Right lobe of liver (tissue), 6 donors: Measurements from ENCODE around the gene BOD1. TPM values are rescaled to one million over a fixed set of nuclear protein-coding genes. Genes with fewer than 3 reads are reported as not detected.
A peak's percentile ranks its signal among the peaks of the same experiment; 100 is the strongest.

Experiments used
- ATAC-seq, 4 donors: fragments of 200-7000 bp; cut with Tn5 transposase; one replicate each; pipeline ENCODE4 v1.9.1; 2020; ENCODE audit warnings: mild to moderate bottlenecking in 4 of 4, moderate library complexity in 4 of 4
- DNase-seq, 3 donors: peaks; one replicate each; pipeline ENCODE4 v3.0.0-alpha.2; 2020
- H3K27ac ChIP-seq, 3 donors: fragments of 200-600 bp; one replicate each; pipeline ENCODE4 v1.8.0; 2022
- H3K27me3 ChIP-seq, 2 donors: fragments of 200-600 bp; one replicate each; pipeline ENCODE4 v1.8.0; 2022
- H3K36me3 ChIP-seq, 4 donors: fragments of 200-600 bp; sonication (generic) in 1 of 4; one replicate each; pipeline versions ENCODE4 v1.5.1 to v1.8.0; 2017 to 2022; ENCODE audit warnings: control low read depth in 1 of 4
- H3K4me1 ChIP-seq, 4 donors: fragments of 200-600 bp; sonication (generic) in 1 of 4; one replicate each; pipeline versions ENCODE4 v1.5.1 to v1.8.0; 2017 to 2022; ENCODE audit warnings: control low read depth in 1 of 4
- H3K4me3 ChIP-seq, 3 donors: fragments of 200-600 bp; one replicate each; pipeline ENCODE4 v1.8.0; 2022
- H3K9me3 ChIP-seq, 4 donors: fragments of 200-600 bp; sonication (generic) in 1 of 4; one replicate each; pipeline versions ENCODE4 v1.5.1 to v1.8.0; 2017 to 2022; ENCODE audit warnings: control low read depth in 1 of 4
- POLR2A ChIP-seq: fragments of 450-650 bp; IDR thresholded peaks from one replicate; pipeline ENCODE4 v1.6.1; 2017; ENCODE audit warnings: antibody characterized with exemption, mild to moderate bottlenecking
- WGBS: methylation state at CpG from one replicate; pipeline ENCODE4 v1.1.6; 2018; ENCODE audit warnings: low coverage, low lambda C conversion rate; ENCODE audit not compliant: insufficient coverage; ENCODE audit errors: missing lambda C conversion rate; 5-methylcytosine and 5-hydroxymethylcytosine counted together
- intact Hi-C, 2 donors: fragments of 100-400 bp; cut with DNase I; formaldehyde crosslinking; loops; one replicate each; pipeline versions ENCODE4 v1.11.2 to v1.14.1; 2022
- total RNA-seq, 6 experiments: library from RNA; depleted of rRNA in 2 of 6; stranded (reverse); fragments of >200 nt in 2 of 6; fragmentation: NEBNext Ultra II Directional in 3 of 6; extraction: Animal tissue kit (Norgen Biotek cat#: 25700) in 3 of 6; gene quantifications; one replicate each; pipeline versions ENCODE4 v1.1.0 to v1.2.4, GENCODE V29; 2016 to 2023
- TF ChIP-seq, protein P1 (sequence below), 4 donors: fragments of 200-600 bp in 3 of 4; fragments of 450-650 bp in 1 of 4; IDR thresholded peaks; one replicate each; pipeline versions ENCODE4 v1.5.1 to v1.8.0; 2016 to 2022; ENCODE audit warnings: antibody characterized with exemption in 4 of 4, mild to moderate bottlenecking in 2 of 4
- donor health status: DM: no; HTN: yes; CAD: no.
- donor health status: DM: no; HTN: no; CAD: no.
- donor health status: DM: no; HTN: no; CAD: no.
- donor health status: DM: no; HTN: yes; CAD: no.
- donor health status: DM: no; HTN: yes; CAD: no.

The BOD1 gene
- total RNA-seq, 6 experiments from 2014 or later = 15.3 to 24.3 (median 19.2) TPM

DNA sequence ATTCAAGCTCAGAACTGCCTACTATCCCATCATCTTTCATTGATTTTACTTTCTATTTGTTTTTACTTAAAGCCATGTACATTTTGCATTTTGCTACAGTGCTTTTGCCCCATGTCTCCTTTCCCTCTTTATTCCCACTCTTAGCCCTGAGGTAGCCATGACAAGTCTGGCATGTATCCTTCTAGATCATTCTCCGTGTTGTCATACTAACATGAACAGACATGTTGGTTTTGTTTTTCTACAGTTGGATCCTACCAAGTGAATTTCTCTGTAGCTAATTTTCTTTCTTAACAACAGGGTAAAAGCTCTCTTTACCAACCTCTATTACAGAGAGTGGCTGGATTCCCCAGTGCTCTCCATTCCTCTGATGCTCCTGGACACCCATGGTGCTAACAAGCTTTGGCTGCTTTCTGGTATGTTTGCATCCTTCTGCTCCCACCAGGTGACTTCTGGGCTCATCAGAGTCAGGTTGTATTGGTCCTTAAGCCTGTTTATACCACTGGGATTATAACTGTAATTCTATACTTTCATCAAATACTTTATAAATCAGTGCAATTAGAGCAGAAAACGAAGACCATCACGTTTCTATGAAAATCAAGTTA is 38.8 kb upstream of the BOD1 start:
- TF ChIP-seq, protein P1, sequence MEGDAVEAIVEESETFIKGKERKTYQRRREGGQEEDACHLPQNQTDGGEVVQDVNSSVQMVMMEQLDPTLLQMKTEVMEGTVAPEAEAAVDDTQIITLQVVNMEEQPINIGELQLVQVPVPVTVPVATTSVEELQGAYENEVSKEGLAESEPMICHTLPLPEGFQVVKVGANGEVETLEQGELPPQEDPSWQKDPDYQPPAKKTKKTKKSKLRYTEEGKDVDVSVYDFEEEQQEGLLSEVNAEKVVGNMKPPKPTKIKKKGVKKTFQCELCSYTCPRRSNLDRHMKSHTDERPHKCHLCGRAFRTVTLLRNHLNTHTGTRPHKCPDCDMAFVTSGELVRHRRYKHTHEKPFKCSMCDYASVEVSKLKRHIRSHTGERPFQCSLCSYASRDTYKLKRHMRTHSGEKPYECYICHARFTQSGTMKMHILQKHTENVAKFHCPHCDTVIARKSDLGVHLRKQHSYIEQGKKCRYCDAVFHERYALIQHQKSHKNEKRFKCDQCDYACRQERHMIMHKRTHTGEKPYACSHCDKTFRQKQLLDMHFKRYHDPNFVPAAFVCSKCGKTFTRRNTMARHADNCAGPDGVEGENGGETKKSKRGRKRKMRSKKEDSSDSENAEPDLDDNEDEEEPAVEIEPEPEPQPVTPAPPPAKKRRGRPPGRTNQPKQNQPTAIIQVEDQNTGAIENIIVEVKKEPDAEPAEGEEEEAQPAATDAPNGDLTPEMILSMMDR (IDR thresholded peaks at IDR 0.05) = no peak
- no peak for TF ChIP-seq POLR2A
- WGBS = 81% methylated on average over 2 of the region's 3 CpGs
- no peaks in the 10 kb centered on the region for H3K9me3 ChIP-seq
- H3K4me1 ChIP-seq = peaks cover 0 to 14% (median 7%) of the 10 kb centered on the region in 4 donors
- ATAC-seq = no peak
- no peak overlapping the region for H3K4me3 ChIP-seq
- H3K36me3 ChIP-seq = no peaks in the 10 kb centered on the region
- H3K27ac ChIP-seq = no peak overlapping the region
- H3K27me3 ChIP-seq = no peaks in the 10 kb centered on the region
- intact Hi-C loops = no loop called here
- DNase-seq = no peak

DNA sequence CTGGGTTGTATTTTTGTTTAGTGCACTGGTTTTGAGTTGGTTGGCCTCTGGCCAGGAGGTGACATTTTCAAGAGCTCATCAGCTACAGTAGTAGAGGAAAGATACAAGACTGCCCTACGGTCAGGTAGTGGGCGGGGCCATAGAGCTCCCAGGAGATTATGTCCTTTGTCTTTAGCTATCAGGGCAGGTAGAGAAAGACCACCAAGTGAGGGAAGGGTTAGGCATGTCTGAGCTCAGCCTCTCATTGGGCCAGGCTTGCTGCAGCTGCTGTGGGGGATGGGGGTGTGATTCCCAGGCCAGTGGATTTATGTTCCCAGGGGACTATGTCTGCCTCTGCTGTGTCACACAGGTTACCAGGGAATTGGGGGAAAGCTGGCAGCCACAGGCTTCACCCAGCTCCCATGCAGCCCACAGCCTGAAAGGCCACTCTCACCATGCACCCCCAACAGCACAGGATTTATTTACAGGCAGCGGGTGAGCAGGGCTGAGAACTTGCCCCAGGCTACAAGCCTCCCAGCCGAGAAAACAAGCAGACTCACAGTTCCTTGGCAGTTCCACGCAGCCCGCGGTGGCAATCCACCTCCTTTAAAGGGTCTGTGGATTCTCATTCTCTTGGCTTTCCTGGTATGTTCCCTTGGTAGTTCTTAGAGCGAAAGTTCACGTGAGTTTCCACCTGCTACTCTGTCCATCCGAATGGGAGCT is 37.5 kb upstream of the BOD1 start:
- ATAC-seq (no peak), DNase-seq (no peak)
- Histone ChIP-seq H3K27ac (no peak overlapping the region), H3K36me3 (no peaks in the 10 kb centered on the region), H3K9me3 (no peaks in the 10 kb centered on the region), H3K4me3 (no peak overlapping the region), H3K4me1 (peaks cover 0 to 14% (median 4%) of the 10 kb centered on the region in 4 donors), H3K27me3 (no peaks in the 10 kb centered on the region)
- no peak for TF ChIP-seq POLR2A
- TF ChIP-seq, protein P1 (IDR thresholded peaks at IDR 0.05) = no peak
- intact Hi-C loops = no loop called here
- WGBS = 96% methylated on average over 7 of the region's 10 CpGs

DNA sequence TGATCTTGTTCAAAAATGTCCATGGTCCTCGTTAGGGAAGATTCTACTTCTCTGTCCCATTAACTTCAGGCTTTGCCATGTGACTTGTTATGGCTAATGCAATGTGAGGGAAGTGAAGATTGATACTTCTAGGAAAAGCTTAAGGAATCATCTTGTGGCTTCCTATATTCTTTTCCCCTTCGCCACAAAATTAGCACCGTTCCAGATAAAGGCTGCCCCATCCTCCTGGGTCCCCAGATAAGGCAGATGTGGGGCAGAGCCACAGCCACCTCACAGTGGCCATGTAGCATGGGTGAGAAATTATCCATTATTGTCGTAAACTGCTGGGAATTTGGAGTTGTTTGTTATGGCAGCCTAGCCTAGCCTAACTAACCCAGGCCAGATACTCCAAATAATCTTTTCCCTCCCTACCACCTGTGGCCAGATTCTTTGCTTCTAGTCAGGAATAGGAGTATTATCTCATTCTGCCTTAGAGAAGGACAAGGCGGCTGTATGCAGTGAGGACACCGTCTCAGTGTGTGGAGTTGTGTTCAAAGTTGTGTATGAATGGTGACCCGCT is 31.9 kb upstream of the BOD1 start:
- Histone ChIP-seq H3K36me3 (no peaks in the 10 kb centered on the region), H3K27ac (no peak overlapping the region), H3K4me1 (peaks cover 0 to 2% (median under 1%) of the 10 kb centered on the region in 4 donors), H3K27me3 (no peaks in the 10 kb centered on the region), H3K9me3 (no peaks in the 10 kb centered on the region), H3K4me3 (no peak overlapping the region)
- ATAC-seq = no peak
- 72% methylated on average over 3 of the region's 7 CpGs for WGBS
- DNase-seq = no peak
- intact Hi-C loops = no loop called here
- no peak for TF ChIP-seq POLR2A
- TF ChIP-seq, protein P1 (IDR thresholded peaks at IDR 0.05) = no peak

DNA sequence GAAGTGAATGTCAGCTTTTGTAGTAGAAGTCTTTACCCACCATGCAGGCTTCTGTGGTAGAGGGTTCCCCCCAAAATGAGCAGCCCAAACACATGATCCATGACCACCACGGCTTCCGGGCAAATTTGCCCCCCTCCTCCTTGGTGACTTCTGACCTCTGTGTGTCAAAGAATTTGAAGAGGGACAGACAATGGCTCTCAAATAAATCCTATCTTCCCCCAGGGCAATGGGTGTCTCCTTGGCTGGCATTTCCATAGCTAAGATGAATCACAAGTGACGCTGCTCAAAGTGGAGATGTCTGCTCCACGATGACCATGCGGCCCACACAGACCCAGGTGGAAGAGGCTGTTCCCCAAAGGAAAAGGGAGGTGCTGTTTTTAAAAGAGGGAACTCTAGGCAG is 30.2 kb upstream of the BOD1 start:
- Histone ChIP-seq H3K27ac (no peak overlapping the region), H3K4me3 (no peak overlapping the region), H3K27me3 (no peaks in the 10 kb centered on the region), H3K4me1 (peaks cover 0 to 19% (median 9%) of the 10 kb centered on the region in 4 donors), H3K9me3 (no peaks in the 10 kb centered on the region), H3K36me3 (no peaks in the 10 kb centered on the region)
- no peak for TF ChIP-seq POLR2A
- TF ChIP-seq, protein P1 (IDR thresholded peaks at IDR 0.05) = no peak
- peak in 1 of 3 donors; percentile 19 for DNase-seq
- intact Hi-C loops = no loop called here
- ATAC-seq = no peak
- 82% methylated on average over 3 of the region's 5 CpGs for WGBS
